CD4-positive, alpha-beta T cell treated with Interleukin-4 for 4 hours (primary cell): ENCODE data around the gene NPLOC4.
A peak's percentile ranks its signal among the peaks of the same experiment; 100 is the strongest.

Experiments used
- DNase-seq: peaks from one replicate; pipeline ENCODE4 v3.0.0-alpha.2; 2020

The NPLOC4 gene

DNA sequence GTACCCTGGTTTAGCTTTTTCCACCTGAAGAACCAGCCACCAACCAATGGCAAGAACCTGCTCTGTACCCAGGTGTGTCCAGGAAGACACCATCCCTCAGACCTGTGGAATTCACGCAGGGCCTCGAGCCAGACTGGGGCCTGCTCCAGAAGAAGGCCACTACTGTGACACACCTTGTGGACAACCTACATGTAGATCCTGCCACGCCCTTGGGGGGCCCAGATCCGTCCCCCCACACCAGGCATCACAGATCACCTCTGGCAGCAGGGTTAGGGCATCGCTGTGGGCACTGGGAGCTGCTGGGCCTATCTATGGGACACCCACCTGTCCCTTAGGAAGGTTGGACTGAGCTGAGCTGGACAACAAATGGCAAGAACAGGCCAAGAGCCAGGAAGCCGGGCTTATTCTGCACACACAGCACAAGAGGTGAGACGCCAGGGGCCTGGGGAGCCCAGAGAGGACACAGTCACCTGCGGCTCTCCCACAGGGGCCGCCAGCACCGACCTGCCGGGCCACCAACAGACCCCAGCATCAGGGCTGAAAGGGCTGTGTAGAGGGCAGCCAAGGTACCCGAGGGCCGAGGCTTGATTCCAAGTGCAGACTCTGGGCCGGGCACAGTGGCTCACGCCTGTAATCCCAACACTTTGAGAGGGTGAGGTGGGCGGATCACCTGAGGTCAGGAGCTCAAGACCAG is 92.5 kb downstream of the NPLOC4 start:
- DNase-seq = no peak

- DNase-seq = no peak
Observed at GRCh38 chr17:81543756-81544155, 93.2 kb downstream of the NPLOC4 start.

- DNase-seq = no peak
Observed at GRCh38 chr17:81543339-81543675, 93.6 kb downstream of the NPLOC4 start.

- DNase-seq = no peak
Observed at GRCh38 chr17:81542431-81543338, 94.2 kb downstream of the NPLOC4 start.

GRCh38 chr17:81541123-81541522 is 95.8 kb downstream of the NPLOC4 start:
- DNase-seq = no peak

DNA sequence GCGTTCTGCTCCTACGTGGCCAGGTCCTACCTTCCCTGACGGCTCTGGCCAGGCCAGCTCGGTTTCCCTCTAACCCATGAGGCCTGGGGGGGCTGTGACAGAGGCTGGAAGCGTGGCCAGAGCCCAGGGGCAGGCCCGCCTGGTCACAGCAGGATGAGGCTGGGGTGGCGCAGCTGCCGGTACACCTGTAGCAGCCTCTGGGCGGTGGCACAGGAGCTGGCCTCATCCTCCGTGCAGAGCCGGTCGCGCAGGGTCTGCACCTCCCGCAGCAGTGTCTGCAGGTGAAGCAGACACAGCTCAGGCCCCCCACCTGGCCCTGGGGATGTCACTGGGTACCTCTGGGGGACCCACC is 96.3 kb downstream of the NPLOC4 start:
- no peak for DNase-seq

- DNase-seq = no peak
Observed at GRCh38 chr17:81539961-81540675, 96.8 kb downstream of the NPLOC4 start.

- DNase-seq = no peak
Observed at GRCh38 chr17:81539571-81539900, 97.4 kb downstream of the NPLOC4 start.

- no peak for DNase-seq
Observed at GRCh38 chr17:81538651-81539570, 98.0 kb downstream of the NPLOC4 start.

GRCh38 chr17:81537856-81538555 is 98.9 kb downstream of the NPLOC4 start:
- DNase-seq = no peak

DNA sequence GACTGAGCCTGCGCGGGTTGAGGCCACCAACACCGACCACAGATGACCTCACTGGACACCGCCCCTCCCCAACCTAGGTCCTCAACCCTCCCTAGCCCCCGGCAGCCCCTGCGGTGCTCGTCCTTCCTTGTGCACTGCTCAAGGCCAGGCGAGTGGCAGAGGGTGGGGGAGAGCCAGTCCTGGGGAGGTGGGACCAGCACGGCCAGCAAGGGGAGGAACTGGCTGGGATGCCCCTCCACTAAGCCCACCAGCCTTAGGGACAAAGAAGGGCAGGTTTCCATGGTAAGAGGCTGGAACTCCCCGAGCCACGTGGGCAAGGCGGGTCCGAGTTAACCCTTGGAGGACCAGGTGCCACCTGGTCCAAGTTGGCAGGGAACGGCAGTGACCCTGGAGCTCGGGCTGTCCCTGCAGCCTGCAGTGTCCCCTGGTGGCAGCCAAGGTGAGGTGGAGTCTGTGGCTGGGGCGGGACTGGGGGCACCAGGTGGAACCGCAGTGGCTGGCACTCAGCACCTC is 99.5 kb downstream of the NPLOC4 start:
- peak; percentile 8 for DNase-seq

- no peak for DNase-seq
Observed at GRCh38 chr17:81536299-81537290, 100.3 kb downstream of the NPLOC4 start.

DNA sequence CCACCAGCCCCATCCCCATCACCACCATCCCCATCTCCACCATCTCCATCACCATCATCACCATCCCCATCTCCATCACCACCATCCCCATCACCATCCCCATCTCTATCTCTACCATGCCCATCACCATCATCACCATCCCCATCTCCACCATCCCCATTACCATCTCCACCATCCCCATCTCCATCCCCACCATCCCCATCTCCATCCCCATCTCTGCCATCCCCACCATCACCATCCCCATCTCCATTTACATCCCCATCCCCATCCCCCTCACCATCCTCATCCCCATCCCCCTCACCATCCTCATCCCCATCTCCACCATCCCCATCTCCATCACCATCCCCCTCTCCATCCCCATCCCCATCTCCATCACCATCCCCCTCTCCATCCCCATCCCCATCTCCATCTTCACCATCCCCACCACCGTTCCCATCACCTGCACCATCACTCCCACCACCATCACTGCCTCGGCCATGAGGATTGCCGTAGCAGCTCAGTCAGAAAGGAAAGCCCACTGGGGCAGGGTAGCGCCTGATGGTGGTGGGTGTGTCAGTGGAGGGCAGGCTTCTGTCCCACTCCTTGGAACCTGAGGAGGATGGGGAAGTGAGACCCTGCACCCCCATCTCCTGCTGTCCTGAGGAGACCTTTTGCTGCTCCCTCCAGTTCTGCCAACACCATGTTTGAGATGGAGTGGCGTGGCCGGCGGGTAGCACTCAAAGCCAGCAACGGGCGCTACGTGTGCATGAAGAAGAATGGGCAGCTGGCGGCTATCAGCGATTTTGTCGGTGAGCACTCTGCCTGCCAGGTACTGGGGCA is 101.2 kb downstream of the NPLOC4 start:
- no peak for DNase-seq

- no peak for DNase-seq
Observed at GRCh38 chr17:81535007-81535328, 101.9 kb downstream of the NPLOC4 start.

GRCh38 chr17:81534157-81535006 is 102.5 kb downstream of the NPLOC4 start:
- no peak for DNase-seq

GRCh38 chr17:81533339-81534141 is 103.4 kb downstream of the NPLOC4 start:
- DNase-seq = no peak

- DNase-seq = no peak
Observed at GRCh38 chr17:81532490-81533287, 104.2 kb downstream of the NPLOC4 start.
